ENCODE data around the gene OXTR.
A peak's percentile ranks its signal among the peaks of the same experiment; 100 is the strongest.

GRCh38 chr3:8741581-8742261, 27.7 kb downstream of the OXTR start:
- peak in 1 of 2 experiments; percentile 79; a peak in 2 of 4 replicates for TF ChIP-seq REST (IDR thresholded peaks at IDR 0.05; ENCODE audit: insufficient read depth in 1 of 2, low read depth in 2 of 2, low read length in 2 of 2)
- no peak for TF ChIP-seq SIN3A (IDR thresholded peaks at IDR 0.05; ENCODE audit: borderline replicate concordance, insufficient read depth, low read length)
